ENCODE data around the gene LYL1.
"Not testable (repeated sequence)": the region's sequence is repeated elsewhere in the genome, so short reads cannot be mapped to it uniquely, and the experiment has no call there.

The LYL1 gene

GRCh38 chr19:13102666-13103580, at the start of gene LYL1:
TSS of gene LYL1 (minus strand) at chr19:13102858. CDS start at chr19:13101171, 1,687 bp downstream.
- peak; percentile 75 for DNase-seq

DNA sequence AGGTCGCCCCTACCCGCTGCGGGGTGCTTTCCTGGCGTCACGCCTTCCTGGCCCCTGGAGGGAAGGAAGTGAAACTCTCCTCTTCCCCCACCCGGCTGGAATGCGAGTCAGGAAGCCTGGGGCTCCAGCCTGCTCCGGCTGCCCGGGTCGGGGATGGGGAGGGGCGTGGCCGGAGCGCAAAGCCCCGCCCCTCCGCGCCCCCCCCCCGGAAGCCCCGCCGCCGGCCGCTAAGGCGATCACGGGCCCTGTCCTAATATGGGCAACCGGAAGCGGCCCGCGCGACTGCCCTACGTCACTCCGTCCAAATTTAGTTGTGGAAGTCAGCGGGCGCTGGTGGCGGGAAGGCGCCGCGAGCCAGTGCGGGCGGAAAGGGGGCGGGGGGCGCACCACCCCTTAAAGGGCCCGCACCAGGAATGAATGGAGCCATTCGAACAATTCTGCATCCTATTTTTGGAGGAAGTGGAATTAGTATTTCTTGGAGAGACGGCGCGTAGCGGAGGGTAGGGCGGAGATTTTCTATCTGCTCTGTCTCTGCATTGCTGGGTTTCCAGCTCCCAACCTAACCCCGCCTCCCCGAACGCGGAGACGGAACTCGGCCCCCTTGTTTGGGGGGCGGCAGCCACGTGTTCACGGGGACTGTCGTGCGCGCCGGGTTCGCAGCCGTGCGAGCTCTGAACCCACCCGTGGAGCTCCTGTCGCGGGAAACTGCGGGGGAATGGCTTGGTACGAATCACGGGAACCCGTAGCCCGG, 49.1 kb upstream of the LYL1 start:
- peak; percentile 95 for DNase-seq

DNA sequence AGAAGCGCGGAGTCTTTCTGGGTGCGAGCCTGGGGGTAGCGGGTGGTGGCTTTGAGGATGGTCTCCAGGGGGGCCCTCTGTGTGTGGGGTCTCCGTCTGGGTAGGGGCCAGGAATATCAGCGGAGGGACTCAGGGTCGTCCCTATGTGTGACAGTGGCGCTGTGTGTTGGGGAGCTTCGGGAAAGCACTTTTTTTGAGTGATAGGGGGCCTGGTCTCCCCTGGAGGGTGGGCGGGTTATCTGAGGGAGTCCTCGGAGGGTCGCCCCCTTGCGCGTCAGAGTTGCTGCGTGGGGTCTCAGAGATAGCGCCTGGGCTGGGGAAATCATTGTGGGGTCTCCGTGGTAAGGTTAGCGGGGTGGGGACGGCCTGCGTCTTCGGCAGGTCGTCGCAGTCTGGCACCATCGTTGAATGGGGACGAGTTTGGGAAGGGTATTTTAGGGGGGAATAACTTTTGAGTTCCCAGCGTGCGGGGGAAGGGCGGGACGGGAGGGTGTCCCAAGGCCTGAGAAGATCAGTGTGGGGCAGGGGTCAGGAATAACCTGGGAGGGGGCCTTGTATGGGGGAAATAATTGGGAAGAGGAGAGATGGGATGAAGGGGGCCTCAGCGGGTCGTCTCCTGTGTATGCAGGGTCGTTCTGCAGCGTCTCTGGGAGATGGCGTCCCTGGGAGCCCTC, 48.4 kb upstream of the LYL1 start:
- no peak for DNase-seq

- peak; percentile 94 for DNase-seq
Measured at GRCh38 chr19:13150187-13150930, 47.7 kb upstream of the LYL1 start, which contains the start of the genes IER2 and STX10. TSS of gene IER2 (plus strand) at chr19:13150411. CDS start at chr19:13153187, 2,776 bp downstream. TSS of gene STX10 (minus strand) at chr19:13150375. CDS start at chr19:13150173, 202 bp downstream.

GRCh38 chr19:13149628-13150186, 47.0 kb upstream of the LYL1 start:
- peak; percentile 76 for DNase-seq

- DNase-seq: not testable (repeated sequence)
Measured at GRCh38 chr19:13149173-13149627, 46.5 kb upstream of the LYL1 start.

GRCh38 chr19:13146763-13147563, 44.3 kb upstream of the LYL1 start:
- DNase-seq: no peak

GRCh38 chr19:13139633-13140311, 37.1 kb upstream of the LYL1 start:
- DNase-seq: no peak

GRCh38 chr19:13138916-13139198, 36.2 kb upstream of the LYL1 start:
- no peak for DNase-seq

GRCh38 chr19:13138171-13138915, 35.7 kb upstream of the LYL1 start:
- DNase-seq: no peak

DNA sequence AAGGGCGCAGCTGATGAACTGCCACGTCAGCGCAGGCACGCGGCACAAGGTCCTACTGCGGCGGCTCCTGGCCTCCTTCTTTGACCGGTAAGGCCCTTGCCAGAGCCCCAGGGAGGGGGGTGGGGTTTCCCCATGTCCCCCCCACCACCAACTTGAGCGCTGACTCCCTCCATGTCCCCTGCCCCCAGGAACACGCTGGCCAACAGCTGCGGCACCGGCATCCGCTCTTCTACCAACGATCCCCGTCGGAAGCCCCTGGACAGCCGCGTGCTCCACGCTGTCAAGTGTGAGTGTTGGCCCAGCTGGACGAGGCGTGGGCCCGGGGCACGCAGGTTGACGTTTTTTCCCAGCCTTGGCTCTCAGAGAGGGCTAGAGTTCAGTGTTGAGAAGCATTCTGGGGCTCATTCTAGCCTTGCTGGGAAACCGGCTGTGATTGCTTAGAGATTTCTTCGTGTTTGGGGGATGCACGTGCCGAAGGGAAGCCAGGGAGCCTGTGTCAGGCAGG, 34.7 kb upstream of the LYL1 start:
- DNase-seq: no peak

DNA sequence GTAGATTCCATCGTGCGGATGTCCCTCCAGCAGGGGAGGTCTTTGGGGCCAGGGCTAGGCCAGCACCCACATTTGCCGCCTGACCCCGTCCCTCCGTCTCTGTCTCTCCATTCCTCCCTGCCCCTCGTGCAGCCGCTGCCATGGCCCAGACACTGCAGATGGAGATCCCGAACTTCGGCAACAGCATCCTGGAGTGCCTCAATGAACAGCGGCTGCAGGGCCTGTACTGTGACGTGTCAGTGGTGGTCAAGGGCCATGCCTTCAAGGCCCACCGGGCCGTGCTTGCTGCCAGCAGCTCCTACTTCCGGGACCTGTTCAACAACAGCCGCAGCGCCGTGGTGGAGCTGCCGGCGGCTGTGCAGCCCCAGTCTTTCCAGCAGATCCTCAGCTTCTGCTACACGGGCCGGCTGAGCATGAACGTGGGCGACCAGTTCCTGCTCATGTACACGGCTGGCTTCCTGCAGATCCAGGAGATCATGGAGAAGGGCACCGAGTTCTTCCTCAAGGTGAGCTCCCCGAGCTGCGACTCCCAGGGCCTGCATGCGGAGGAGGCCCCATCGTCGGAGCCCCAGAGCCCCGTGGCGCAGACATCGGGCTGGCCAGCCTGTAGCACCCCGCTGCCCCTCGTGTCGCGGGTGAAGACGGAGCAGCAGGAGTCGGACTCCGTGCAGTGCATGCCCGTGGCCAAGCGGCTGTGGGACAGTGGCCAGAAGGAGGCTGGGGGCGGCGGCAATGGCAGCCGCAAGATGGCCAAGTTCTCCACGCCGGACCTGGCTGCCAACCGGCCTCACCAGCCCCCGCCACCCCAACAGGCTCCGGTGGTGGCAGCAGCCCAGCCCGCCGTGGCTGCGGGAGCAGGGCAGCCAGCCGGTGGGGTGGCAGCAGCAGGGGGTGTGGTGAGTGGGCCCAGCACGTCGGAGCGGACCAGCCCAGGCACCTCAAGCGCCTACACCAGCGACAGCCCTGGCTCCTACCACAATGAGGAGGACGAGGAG, 32.7 kb upstream of the LYL1 start:
- no peak for DNase-seq

DNA sequence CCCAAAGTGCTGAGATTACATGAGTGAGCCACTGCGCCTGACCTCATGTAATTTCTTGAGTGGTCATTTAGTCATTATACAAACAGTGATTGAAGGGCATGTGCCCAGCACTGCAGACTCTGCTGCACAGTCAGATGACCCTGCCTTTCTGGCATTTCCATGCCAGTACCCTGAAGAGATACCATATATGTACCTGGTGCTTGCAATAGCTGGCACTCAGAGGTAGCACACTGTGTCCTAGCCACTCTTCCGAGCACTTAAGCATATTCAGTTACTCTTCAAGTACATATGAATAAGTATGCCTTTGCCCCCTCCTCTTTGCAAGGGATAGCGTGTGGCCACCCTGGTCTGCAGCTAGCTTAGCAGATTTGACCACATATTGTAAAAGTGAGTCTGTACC, 32.0 kb upstream of the LYL1 start:
- DNase-seq: no peak

- no peak for DNase-seq
Measured at GRCh38 chr19:13133241-13133870, 30.7 kb upstream of the LYL1 start.

DNA sequence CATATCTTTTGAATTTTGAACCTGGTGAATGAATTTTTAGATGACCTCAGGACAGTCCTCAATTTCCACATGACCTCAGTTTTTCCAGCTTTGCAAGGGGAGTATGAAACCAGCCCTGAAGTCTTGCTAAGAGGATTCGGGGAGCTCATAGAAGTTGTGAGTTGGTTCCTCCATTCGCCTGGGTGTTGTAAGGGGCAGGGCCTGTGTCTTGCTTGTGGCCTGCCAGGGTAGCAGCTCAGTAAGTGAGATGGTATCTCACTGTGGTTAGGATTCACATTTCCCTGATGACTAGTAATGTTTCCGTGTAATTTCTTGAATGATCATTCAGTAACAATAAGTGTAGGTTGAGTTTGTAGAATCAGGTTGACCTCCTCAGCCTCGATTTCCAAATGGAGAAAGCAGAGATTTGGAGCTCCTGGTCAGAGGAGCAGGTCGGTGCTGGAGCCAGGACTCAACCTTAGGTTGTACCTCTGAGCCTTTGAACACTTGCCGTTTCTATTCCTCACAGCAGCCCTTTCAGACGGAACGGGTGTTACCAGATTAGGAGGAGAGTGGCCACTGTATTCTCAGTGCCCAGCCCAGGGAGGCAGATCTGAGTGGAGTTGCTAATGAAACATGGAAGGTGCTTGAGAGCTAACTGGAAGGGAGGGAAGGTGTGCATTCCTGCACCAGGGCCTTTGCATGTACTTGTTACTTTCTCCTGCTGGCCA, 30.0 kb upstream of the LYL1 start:
- peak; percentile 78 for DNase-seq

DNA sequence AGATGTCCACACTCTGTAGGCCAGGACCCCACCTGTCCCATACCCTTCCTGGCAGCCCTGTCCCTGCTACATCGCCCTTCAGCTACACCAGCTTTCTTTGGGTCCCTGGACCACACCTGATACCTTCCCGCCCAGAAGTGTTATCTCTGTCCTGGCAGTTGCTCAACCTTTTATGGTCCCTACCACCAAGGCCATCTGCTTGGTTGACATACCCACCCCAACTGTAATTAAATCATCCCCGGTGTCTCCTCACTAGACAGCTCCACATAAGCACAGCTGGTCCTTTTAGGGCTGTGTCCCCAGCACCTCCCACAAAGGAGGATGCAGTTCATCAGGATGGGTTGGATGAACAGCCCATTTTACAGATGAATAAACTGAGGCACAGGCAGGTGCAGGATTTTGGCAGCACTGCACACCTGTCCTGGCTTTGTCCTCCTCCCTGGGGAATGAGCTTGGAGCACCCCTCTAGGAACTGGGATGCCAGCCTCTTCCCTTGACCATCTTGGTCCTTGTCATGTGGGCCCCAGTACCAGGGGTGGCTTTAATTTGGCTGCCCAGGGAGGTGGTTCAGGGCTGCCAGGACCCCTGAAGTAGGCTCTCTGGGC, 28.3 kb upstream of the LYL1 start:
- DNase-seq: no peak

- no peak for DNase-seq
Measured at GRCh38 chr19:13129384-13129783, 26.7 kb upstream of the LYL1 start.
